OCI-LY3 (cell line): ENCODE results near the gene COL3A1.

Experiments used
- CTCF ChIP-seq: fragments of 200-600, 300-600 bp; sonication (generic); IDR thresholded peaks from 2 replicates; pipeline ENCODE4 v1.5.1; 2014; ENCODE audit warnings: antibody characterized with exemption, low read length, low read depth
- EZH2phosphoT487 ChIP-seq: fragments of 200-600 bp; shearing (Covaris generic); IDR thresholded peaks from 2 replicates; pipeline ENCODE4 v1.6.1; 2018; ENCODE audit warnings: antibody characterized with exemption, mixed run types, low read depth

GRCh38 chr2:189057316-189057715, 83.1 kb downstream of the COL3A1 start:
- TF ChIP-seq CTCF (no peak), EZH2phosphoT487 (no peak)
